SK-N-SH (cell line): ENCODE results near the gene PHF3.

Experiments
- EP300 ChIP-seq, 2 experiments: IDR thresholded peaks; 2 replicates each; pipeline versions ENCODE4 v1.4.0 to v1.6.1; 2012; ENCODE audit warnings: borderline replicate concordance in 1 of 2, low read depth in 1 of 2, low read length in 1 of 2
- EZH2phosphoT487 ChIP-seq: fragments of 200-600 bp; sonication (generic); IDR thresholded peaks from 2 replicates; pipeline ENCODE4 v1.6.1; 2017; ENCODE audit warnings: low read depth, mixed run types, mild to moderate bottlenecking, antibody characterized with exemption, moderate library complexity, borderline replicate concordance
- SIN3A ChIP-seq: IDR thresholded peaks from 2 replicates; pipeline ENCODE4 v1.6.1; 2012; ENCODE audit warnings: low read depth, mild to moderate bottlenecking, low read length, moderate library complexity, borderline replicate concordance
- SMC3 ChIP-seq: IDR thresholded peaks from 2 replicates; pipeline ENCODE4 v1.6.1; 2012; ENCODE audit warnings: low read depth, low read length, improper control_type of control experiment
- TF ChIP-seq, protein P1 (sequence below): fragments of 200-600 bp; sonication (generic); IDR thresholded peaks from 2 replicates; pipeline ENCODE4 v1.6.1; 2017; ENCODE audit warnings: antibody characterized with exemption, mild to moderate bottlenecking, moderate library complexity

DNA sequence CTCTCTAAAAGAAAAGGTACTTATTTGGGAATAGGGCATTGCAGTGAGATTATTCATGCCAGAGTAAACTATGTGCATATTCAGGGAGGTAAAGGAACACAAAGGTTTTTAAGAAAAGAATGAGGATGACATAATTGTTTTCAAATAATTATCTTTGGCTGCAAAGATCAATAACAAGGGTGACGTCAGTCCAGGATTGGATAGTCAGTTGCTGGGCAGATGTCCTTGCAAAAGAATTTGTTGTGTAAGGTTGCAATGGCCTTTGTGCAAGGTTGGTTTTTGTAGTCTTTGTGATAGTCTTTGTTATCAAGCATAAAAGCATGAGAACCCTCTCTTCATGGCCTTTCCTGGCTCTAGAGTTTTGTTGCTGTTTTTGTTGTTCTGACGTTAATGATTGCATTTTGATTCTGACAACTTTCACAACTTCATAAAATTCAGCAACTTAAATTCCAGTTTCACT lies 45.6 kb upstream of the PHF3 start:
- TF ChIP-seq, protein P1, sequence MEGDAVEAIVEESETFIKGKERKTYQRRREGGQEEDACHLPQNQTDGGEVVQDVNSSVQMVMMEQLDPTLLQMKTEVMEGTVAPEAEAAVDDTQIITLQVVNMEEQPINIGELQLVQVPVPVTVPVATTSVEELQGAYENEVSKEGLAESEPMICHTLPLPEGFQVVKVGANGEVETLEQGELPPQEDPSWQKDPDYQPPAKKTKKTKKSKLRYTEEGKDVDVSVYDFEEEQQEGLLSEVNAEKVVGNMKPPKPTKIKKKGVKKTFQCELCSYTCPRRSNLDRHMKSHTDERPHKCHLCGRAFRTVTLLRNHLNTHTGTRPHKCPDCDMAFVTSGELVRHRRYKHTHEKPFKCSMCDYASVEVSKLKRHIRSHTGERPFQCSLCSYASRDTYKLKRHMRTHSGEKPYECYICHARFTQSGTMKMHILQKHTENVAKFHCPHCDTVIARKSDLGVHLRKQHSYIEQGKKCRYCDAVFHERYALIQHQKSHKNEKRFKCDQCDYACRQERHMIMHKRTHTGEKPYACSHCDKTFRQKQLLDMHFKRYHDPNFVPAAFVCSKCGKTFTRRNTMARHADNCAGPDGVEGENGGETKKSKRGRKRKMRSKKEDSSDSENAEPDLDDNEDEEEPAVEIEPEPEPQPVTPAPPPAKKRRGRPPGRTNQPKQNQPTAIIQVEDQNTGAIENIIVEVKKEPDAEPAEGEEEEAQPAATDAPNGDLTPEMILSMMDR: no peak
- no peak for TF ChIP-seq SIN3A
- TF ChIP-seq SMC3: no peak
- TF ChIP-seq EZH2phosphoT487: no peak
- no peak for TF ChIP-seq EP300 (IDR thresholded peaks at IDR 0.05; ENCODE audit: borderline replicate concordance in 1 of 2, low read depth in 1 of 2, low read length in 1 of 2)
